HepG2 (cell line): Measurements from ENCODE around the gene FAM240A. TPM values are rescaled to one million over a fixed set of nuclear protein-coding genes. Genes with fewer than 3 reads are reported as not detected.

Experiments
- ATAC-seq: fragments of 200-7000 bp; cut with Tn5 transposase; 3 replicates; pipeline ENCODE4 v1.9.1; 2020; ENCODE audit warnings: mild to moderate bottlenecking, moderate library complexity
- Bru-seq: library from RNA; stranded (reverse); fragments of 400-500 nt; gene quantifications from one replicate; lab custom pipeline; 2021; lab: Mats Ljungman, UMichigan
- BruChase-seq, 2 experiments: library from RNA; stranded (reverse); fragments of 400-500 nt; gene quantifications; one replicate each; lab custom pipeline; 2021; lab: Mats Ljungman, UMichigan
- BruUV-seq: library from RNA; stranded (reverse); fragments of 400-500 nt; replicated peaks from 2 replicates; lab custom pipeline; 2021; lab: Mats Ljungman, UMichigan
- CTCF ChIA-PET: fragments of 300-600 bp; formaldehyde crosslinking; extraction: SDS; loops from one replicate; lab custom pipeline; 2021; ENCODE audit warnings: low total read pairs, inconsistent platforms, low intra/inter-chr PET ratio; lab: Yijun Ruan, JAX
- POLR2A ChIA-PET: fragments of 350-600 bp; sonication (Branson Sonifier 250); formaldehyde crosslinking; loops from one replicate; lab custom pipeline; 2020; ENCODE audit warnings: antibody characterized with exemption, inconsistent platforms; lab: Yijun Ruan, JAX
- DNase-seq: peaks from one replicate; pipeline ENCODE4 v3.0.0-alpha.2; 2015; ENCODE audit warnings: low spot score
- FAIRE-seq: peaks from 3 replicates; lab custom pipeline; 2011; peaks lifted over from hg19 to GRCh38; lab: Jason Lieb, UNC
- H2AFZ ChIP-seq: one replicate; pipeline ENCODE4 v1.6.1; 2011; ENCODE audit warnings: low read length, inconsistent platforms
- H3K27ac ChIP-seq: fragments of 300-600 bp; 3 replicates; pipeline ENCODE4 v1.8.0; 2011; ENCODE audit warnings: mixed run types, mild to moderate bottlenecking, mixed read lengths, low read length, inconsistent platforms; ENCODE audit not compliant: insufficient read depth; ENCODE audit errors: extremely low read length
- H3K27me3 ChIP-seq, 2 experiments: fragments of 200-600 bp in 1 of 2; 2 replicates in 1 of 2; 3 replicates in 1 of 2; pipeline versions ENCODE4 v1.6.0 to v1.8.0; 2011; ENCODE audit warnings: low read length in 2 of 2, mild to moderate bottlenecking in 2 of 2, moderate library complexity in 2 of 2, inconsistent platforms in 1 of 2; ENCODE audit not compliant: insufficient read depth in 2 of 2, control insufficient read depth in 1 of 2
- H3K36me3 ChIP-seq, 2 experiments: fragments of 200-600 bp in 1 of 2; replicated peaks in 1 of 2; 2 replicates in 1 of 2; 3 replicates in 1 of 2; pipeline versions ENCODE4 v1.5.1 to v1.8.0; 2011; ENCODE audit warnings: low read length in 2 of 2, inconsistent platforms in 1 of 2; ENCODE audit not compliant: insufficient read depth in 2 of 2, control insufficient read depth in 1 of 2
- H3K4me1 ChIP-seq: 2 replicates; pipeline ENCODE4 v1.5.1; 2012; ENCODE audit warnings: low read length, inconsistent platforms; ENCODE audit not compliant: insufficient read depth
- H3K4me2 ChIP-seq: 2 replicates; pipeline ENCODE4 v1.6.0; 2011; ENCODE audit warnings: low read depth, low read length, inconsistent platforms
- H3K4me3 ChIP-seq, 3 experiments: fragments of 200-600 bp in 1 of 3; sonication (generic), shearing (Covaris generic) in 1 of 3; replicated peaks in 1 of 3; 2 replicates each; pipeline ENCODE4 v1.5.1; 2011 to 2016; ENCODE audit warnings: low read length in 3 of 3, inconsistent platforms in 2 of 3, low read depth in 2 of 3, mild to moderate bottlenecking in 2 of 3, control low read depth in 1 of 3, mixed read lengths in 1 of 3; ENCODE audit not compliant: insufficient read depth in 1 of 3
- H3K79me2 ChIP-seq: one replicate; pipeline ENCODE4 v1.6.1; 2011; ENCODE audit warnings: low read length, inconsistent platforms; ENCODE audit not compliant: insufficient read depth
- H3K9ac ChIP-seq: 2 replicates; pipeline ENCODE4 v1.6.0; 2011; ENCODE audit warnings: mild to moderate bottlenecking, low read depth, low read length, inconsistent platforms; ENCODE audit not compliant: insufficient read depth
- H3K9me3 ChIP-seq: 2 replicates; pipeline ENCODE4 v1.5.1; 2012; ENCODE audit warnings: mild to moderate bottlenecking, low read length
- H4K20me1 ChIP-seq: 2 replicates; pipeline ENCODE4 v1.6.0; 2011; ENCODE audit warnings: inconsistent platforms, mild to moderate bottlenecking, low read length, moderate library complexity; ENCODE audit not compliant: insufficient read depth
- MAFK ChIP-seq, 2 experiments: IDR thresholded peaks in 1 of 2; conservative IDR thresholded peaks in 1 of 2; 2 replicates each; pipeline ENCODE4 v1.6.1; 2011; ENCODE audit warnings: improper control_type of control experiment in 2 of 2, low read length in 2 of 2
- ZFP41 ChIP-seq: sonication (generic); formaldehyde crosslinking; IDR thresholded peaks from 2 replicates; pipeline ENCODE4 v1.4.0; 2020; ENCODE audit warnings: mild to moderate bottlenecking, missing genetic modification reagents, borderline replicate concordance
- WGBS: methylation state at CpG from one replicate; pipeline ENCODE4 v1.1.6; 2017; ENCODE audit warnings: low lambda C conversion rate; 5-methylcytosine and 5-hydroxymethylcytosine counted together
- in situ Hi-C: cut with HindIII; loops from 2 replicates; pipeline ENCODE4 v1.10.0; 2017; ENCODE audit warnings: low pct_unique_long_range_greater_than_20kb; ENCODE audit not compliant: extremely low pct_ligation_motif_present
- intact Hi-C: fragments of 100-400 bp; cut with micrococcal nuclease; formaldehyde crosslinking; loops from one replicate; pipeline ENCODE4 v1.10.0; 2022; ENCODE audit not compliant: unreplicated experiment
- long read RNA-seq, 2 experiments: library from RNA in 1 of 2; library from polyadenylated mRNA in 1 of 2; stranded (forward) in 1 of 2; unstranded in 1 of 2; transcript quantifications; one replicate each; pipeline ENCODE4 v2.0.0, GENCODE V29; 2019 to 2022
- polyA minus RNA-seq, 3 experiments: library from RNA; depleted of rRNA, polyadenylated mRNA; stranded (reverse); fragments of >200 nt; gene quantifications; 2 replicates each; pipeline ENCODE4 v1.2.3, GENCODE V29; 2011; ENCODE audit warnings: low replicate concordance in 1 of 3
- polyA plus RNA-seq, 8 experiments: library from polyadenylated mRNA; depleted of rRNA in 3 of 8; stranded (reverse) in 7 of 8; unstranded in 1 of 8; fragments of >200 nt; fragmentation: Illumina TruSeq in 4 of 8; extraction: Trizol in 4 of 8; gene quantifications; 2 replicates each; pipeline versions ENCODE4 v1.2.1 to v1.2.3, GENCODE V29; 2011 to 2016; ENCODE audit warnings: low read depth in 4 of 8, missing spikeins in 1 of 8, mixed read lengths in 1 of 8; ENCODE audit not compliant: insufficient read depth in 1 of 8
- total RNA-seq, 5 experiments: library from RNA; depleted of rRNA; stranded (reverse); fragments of >200 nt; fragmentation: Illumina TruSeq; extraction: Trizol; gene quantifications; 2 replicates each; pipeline ENCODE4 v1.2.3, GENCODE V29; 2016; ENCODE audit warnings: low read depth in 1 of 5

FAM240A gene
- total RNA-seq (2016; rRNA removed; fragmentation: Illumina TruSeq; extraction: Trizol), result not detected in 2 replicates
- not detected in 2 replicates for total RNA-seq (2016; cell fraction: cytosol; rRNA removed; fragmentation: Illumina TruSeq; extraction: Trizol; ENCODE audit: low read depth)
- not detected in 2 replicates for total RNA-seq (2016; cell fraction: insoluble cytoplasmic fraction; rRNA removed; fragmentation: Illumina TruSeq; extraction: Trizol)
- total RNA-seq (2016; cell fraction: membrane; rRNA removed; fragmentation: Illumina TruSeq; extraction: Trizol), result not detected in 2 replicates
- not detected in 2 replicates for total RNA-seq (2016; cell fraction: nucleus; rRNA removed; fragmentation: Illumina TruSeq; extraction: Trizol)
- not detected in 2 replicates for polyA plus RNA-seq (2011; rRNA removed)
- not detected in 2 replicates for polyA plus RNA-seq (2011; cell fraction: cytosol; rRNA removed)
- polyA plus RNA-seq (2011; cell fraction: nucleus; rRNA removed), result not detected in 2 replicates
- not detected in 2 replicates for polyA plus RNA-seq (2012)
- polyA plus RNA-seq (2016; cell fraction: cytosol; fragmentation: Illumina TruSeq; extraction: Trizol; ENCODE audit: low read depth), result not detected in 2 replicates
- polyA plus RNA-seq (2016; cell fraction: insoluble cytoplasmic fraction; fragmentation: Illumina TruSeq; extraction: Trizol; ENCODE audit: low read depth), result not detected in 2 replicates
- not detected in 2 replicates for polyA plus RNA-seq (2016; cell fraction: membrane; fragmentation: Illumina TruSeq; extraction: Trizol; ENCODE audit: low read depth)
- polyA plus RNA-seq (2016; cell fraction: nucleus; fragmentation: Illumina TruSeq; extraction: Trizol; ENCODE audit: insufficient read depth, low read depth), result not detected in 2 replicates
- not detected in 2 replicates for polyA minus RNA-seq (2011; rRNA and poly(A)+ RNA removed; ENCODE audit: low replicate concordance)
- polyA minus RNA-seq (2011; cell fraction: cytosol; rRNA and poly(A)+ RNA removed), result not detected in 2 replicates
- polyA minus RNA-seq (2011; cell fraction: nucleus; rRNA and poly(A)+ RNA removed), result not detected in 2 replicates
- Bru-seq, nascent RNA, result not detected
- percentile 13 among the genes with signal in this experiment for BruChase-seq, experiment 1, labeled RNA remaining after a 6-hour chase
- percentile 5 among the genes with signal in this experiment for BruChase-seq, experiment 2, labeled RNA remaining after a 2-hour chase
- long read RNA-seq, experiment 1, result 0 reads
- long read RNA-seq, experiment 2, result 0 reads

GRCh38 chr3:46612324-46612723, at the start of gene FAM240A:
FAM240A (plus strand) TSS chr3:46612525; CDS start chr3:46612684, 159 bp downstream.
- Histone ChIP-seq H3K4me1 (peaks cover 7% of the 10 kb centered on the region; the same call in 1 of the 2 replicates), H3K9me3 (no peaks in the 10 kb centered on the region), H3K9ac (no peak within 1 kb of the TSS), H4K20me1 (no peaks in the 10 kb centered on the region), H3K4me3 (no peak within 1 kb of the TSS), H3K27me3 (peaks cover 0 to 14% of the 10 kb centered on the region in 2 experiments; a peak in 3 of 5 replicates), H3K27ac (no peak within 1 kb of the TSS), H3K36me3 (no peaks in the 10 kb centered on the region), H3K4me2 (no peak within 1 kb of the TSS), H2AFZ (no peak within 1 kb of the TSS), H3K79me2 (no peaks in the 10 kb centered on the region)
- ChIA-PET CTCF (no interaction called here), POLR2A (interaction anchor here (1.2 kb wide), 1 partner anchor 13 kb away, joined by 3 read pairs; no protein-coding TSS in a partner anchor)
- no TSS peak for BruUV-seq
- ATAC-seq (peak; percentile 34; the same call in 2 of the 3 replicates), DNase-seq (no peak), FAIRE-seq (peak; percentile 23)
- in situ Hi-C loops, result no loop called here
- 4% methylated on average over 9 of the region's 9 CpGs for WGBS
- intact Hi-C loops, result no loop called here
- 0 out of 4 replicates have a peak, but pooled peaks of 1 of the 2 experiments have one; percentile 6 for TF ChIP-seq MAFK (conservative IDR thresholded peaks at IDR 0.05 in 1 of 2, IDR thresholded peaks at IDR 0.05 in 1 of 2; ENCODE audit: low read length in 2 of 2)
- TF ChIP-seq ZFP41 (CRISPR knock-in tag), result no peak
